Parietal lobe (tissue), 2 donors: Measurements from ENCODE around the gene TRAFD1. TPM values are rescaled to one million over a fixed set of nuclear protein-coding genes. Genes with fewer than 3 reads are reported as not detected.

Experiments used
- small RNA-seq: library from RNA; depleted of rRNA; stranded (forward); fragments of <200 nt; gene quantifications from one replicate; pipeline ENCODE3, GENCODE V24; 2014; ENCODE audit warnings: low replicate concordance
- total RNA-seq: library from RNA; depleted of rRNA; stranded (reverse); fragments of >200 nt; gene quantifications from one replicate; pipeline ENCODE4 v1.2.3, GENCODE V29; 2014

The TRAFD1 gene, protein sequence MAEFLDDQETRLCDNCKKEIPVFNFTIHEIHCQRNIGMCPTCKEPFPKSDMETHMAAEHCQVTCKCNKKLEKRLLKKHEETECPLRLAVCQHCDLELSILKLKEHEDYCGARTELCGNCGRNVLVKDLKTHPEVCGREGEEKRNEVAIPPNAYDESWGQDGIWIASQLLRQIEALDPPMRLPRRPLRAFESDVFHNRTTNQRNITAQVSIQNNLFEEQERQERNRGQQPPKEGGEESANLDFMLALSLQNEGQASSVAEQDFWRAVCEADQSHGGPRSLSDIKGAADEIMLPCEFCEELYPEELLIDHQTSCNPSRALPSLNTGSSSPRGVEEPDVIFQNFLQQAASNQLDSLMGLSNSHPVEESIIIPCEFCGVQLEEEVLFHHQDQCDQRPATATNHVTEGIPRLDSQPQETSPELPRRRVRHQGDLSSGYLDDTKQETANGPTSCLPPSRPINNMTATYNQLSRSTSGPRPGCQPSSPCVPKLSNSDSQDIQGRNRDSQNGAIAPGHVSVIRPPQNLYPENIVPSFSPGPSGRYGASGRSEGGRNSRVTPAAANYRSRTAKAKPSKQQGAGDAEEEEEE
- 64.5 TPM for total RNA-seq

DNA sequence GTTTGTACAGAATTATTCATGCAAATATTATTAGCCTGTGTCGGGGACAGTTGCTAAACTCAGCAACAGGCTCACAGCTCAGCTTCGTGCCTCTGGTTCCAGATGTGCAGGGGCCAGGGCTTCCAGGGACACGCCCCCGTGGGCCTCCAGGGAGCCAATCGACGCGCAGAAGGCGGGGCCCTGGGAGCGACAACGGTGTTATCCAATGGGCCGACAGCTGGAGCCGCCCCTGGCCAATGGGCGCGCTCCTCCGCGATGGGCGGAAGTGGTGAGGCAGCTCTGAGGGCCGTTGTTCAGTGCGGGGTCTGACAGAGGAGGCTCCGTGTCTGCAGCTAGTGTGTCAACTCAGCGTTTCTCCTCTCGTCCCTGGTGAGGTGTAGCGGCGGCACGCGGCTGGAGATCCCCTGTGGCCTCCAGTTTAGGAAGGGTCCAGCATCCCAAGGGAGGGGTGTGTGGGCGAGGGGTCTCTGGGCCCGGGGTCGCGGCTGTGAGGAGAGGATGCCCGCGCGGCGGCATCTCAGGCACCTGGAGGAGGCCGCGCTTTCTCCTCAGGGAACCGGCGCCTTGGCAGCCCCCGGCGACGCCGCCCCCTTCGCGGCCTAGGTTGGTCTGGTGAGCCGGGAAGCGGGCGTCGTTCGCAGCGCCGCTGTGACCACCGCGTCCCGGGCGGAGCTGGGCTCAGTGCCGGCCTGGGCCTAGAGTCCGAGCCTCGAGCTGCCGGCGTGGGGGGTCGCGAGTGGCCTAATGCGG, at the start of gene TRAFD1:
TSS of gene TRAFD1 (plus strand) at position 311 of the 750 bp plus-strand sequence. CDS start 4,963 bp downstream, outside the sequence.

GRCh38 chr12:112108202-112109079, 16.9 kb upstream of the TRAFD1 start, which contains the start of gene NAA25:
NAA25 (minus strand) TSS chr12:112108783; CDS start chr12:112108773, 10 bp downstream.

Small RNA genes lying within 50 kb of the gene (small RNA-seq; reads per million reads assigned to genes)
- gene RF00019 = not detected

Other genes with a start within 250 kb of the TRAFD1 start
- 29.4 TPM for gene TMEM116, start 112.4 kb upstream of the TRAFD1 start, total RNA-seq
- gene ERP29, start 112.1 kb upstream of the TRAFD1 start, total RNA-seq = 27.2 TPM
- gene NAA25, start 16.8 kb upstream of the TRAFD1 start, total RNA-seq = 67.6 TPM